LoVo (cell line): ENCODE results near the gene GJB1.
"Not testable (repeated sequence)": the region's sequence is repeated elsewhere in the genome, so short reads cannot be mapped to it uniquely, and the experiment has no call there.

Experiments used
- DNase-seq: peaks from one replicate; pipeline ENCODE4 v3.0.0-alpha.2; 2016; ENCODE audit warnings: low spot score

GJB1 gene

DNA sequence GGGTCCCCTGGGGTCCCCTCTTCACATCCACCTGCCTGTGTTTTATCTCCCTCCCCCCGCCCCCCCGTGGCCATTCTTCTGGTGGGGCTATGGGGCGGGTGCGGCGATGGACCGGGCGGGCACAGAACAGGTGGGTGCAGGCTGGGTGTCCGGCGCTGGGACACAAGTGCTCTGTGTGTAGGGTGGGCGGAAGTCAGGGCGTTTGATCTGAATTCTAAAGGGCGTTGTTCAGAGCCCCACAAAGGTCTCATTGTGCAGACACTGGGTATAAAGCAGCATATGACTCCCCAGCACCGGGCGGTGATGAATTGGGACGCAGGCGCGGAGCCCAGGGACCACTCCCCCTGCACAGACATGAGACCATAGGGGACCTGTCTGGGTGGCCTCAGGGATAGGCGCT is at the start of gene GJB1:
GJB1 (plus strand) TSS at position 296 of the 400 bp plus-strand sequence. CDS start 484 bp downstream, outside the sequence.
- no peak for DNase-seq

DNA sequence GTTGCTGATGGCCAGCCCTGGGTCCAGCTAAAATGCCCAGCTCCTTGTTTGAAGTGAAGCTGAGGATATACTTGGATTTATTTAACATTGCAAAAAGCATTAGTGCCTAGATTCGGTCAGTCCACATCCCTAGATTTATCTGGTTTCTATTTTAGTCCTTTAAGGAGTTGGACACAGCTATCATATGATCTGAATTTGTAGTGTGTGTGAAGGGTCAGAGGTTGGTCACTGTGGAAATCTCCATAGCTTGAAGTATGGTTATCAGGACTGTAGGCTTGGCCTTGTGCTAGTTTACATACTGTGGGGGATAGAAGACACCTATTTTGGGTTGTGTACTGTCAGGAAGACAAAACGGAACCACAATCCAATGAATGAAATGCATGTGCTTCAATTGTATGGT is 49.6 kb upstream of the GJB1 start:
- no peak for DNase-seq

DNA sequence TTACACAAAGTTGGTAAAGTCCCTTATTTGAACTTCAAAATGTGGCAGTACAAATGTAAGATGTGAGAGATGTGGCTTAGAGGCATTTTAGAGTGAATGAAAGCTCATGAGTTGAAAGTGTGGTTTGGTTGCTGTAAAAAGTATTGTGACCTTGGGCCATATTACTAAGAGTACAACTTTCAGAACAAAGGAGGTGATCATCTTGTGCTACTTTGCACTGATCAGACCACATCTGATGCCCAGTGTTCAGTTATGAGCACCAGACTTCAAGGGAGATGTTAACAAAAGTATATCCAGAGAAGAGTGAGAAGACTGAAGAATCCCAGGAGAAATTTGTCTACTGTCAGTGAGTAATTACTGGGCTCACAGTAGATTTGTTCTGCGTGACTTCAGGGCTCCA is 48.2 kb upstream of the GJB1 start:
- no peak for DNase-seq

DNA sequence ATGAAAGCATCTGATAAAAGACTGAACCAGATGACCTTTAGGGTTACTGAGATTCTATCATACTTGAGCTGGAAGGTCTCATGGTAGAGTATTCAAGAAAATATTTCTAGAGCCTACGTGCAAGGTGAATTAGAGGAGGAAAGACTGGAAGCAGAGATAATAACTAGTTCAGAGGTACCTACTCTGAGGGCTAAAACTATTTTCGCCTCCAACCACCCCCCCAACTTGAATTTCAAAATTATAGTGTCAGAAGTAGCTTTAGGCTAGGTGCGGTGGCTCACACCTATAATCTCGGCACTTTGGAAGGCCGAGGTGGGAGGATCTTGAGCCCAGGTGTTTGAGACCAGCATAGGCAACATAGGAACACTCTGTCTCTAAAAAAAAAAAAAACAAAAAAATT is 47.5 kb upstream of the GJB1 start:
- DNase-seq, result no peak

DNA sequence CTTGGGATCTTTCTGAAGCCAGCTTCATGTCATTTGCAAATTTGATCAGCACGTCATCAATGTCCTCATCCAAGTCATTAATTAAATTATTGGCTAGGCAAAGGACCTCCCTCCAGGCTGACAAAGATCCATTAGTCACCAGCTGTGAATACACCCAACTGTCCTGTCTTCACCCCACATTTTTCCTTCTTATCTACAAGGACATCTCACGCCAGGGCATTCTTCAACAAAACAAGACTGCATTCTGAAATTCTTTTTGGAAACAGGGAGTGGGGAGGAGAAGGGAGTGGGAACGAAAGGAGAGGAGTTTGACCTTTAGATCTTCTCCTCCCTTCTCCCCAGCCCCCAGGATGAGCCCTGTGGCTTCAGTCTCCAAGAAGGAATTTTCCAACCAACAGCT is 45.7 kb upstream of the GJB1 start:
- no peak for DNase-seq

DNA sequence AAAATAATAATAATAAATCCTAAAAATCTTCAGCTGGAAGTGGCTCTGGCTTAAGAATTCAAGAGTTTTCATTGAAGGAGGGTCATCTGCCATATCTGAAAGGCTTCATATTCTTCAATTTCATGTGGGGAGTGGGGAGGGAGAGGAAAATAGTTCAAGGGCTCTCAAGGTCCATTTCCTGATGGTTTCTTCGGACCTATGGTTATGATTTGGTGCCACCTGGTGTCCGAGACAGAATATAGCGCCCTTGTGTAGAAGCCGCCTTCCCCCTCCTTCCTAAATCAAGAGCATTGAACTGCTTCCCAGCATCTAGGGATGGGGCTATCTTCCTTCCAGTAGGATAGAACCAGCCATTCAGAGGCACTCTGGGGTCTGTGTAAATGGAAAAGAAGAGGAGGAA is 44.1 kb upstream of the GJB1 start:
- DNase-seq, result peak; percentile 48

DNA sequence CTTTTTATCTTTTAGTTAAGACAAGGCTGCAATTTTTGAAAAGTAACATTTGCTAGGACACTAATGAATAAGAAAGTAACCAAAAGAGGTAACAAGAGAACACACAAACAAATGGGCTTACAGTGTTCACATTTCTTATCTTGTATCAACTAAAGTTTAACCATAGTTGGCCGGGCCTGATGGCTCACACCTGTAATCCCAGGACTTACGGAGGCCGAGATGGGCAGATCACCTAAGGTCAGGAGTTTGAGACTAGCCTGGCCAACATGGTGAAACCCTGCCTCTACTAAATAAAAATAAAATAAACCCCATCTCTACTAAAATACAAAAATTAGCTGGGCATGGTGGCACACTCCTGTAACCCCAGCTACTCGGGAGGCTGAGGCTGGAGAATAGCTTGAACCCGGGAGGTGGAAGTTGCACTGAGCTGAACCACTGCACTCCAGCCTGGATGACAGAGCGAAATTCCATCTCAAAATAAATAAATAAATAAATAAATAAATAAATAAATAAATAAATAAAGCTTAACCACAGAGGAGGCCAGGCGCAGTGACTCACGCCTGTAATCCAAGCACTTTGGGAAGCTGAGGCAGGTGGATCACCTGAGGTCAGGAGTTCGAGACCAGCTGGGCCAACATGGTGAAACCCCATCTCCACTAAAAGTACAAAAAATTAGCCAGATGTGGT is 42.3 kb upstream of the GJB1 start:
- not testable (repeated sequence) for DNase-seq

DNA sequence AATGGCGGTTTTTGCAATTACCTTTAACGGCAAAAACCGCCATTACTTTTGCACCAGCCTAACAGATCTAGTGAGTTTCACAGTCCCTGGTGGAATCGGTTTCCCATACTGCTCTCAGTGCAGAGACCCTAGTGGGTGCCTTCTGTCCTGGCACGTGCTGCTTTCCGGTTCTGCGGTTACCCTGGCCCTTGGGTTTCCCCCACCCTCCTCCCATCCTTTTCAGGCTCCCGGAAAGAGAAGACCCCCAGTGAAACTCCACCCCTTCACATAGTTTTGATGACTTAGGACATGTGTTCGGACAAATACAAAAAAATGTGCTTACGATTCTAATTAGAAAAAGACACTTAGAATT is 41.5 kb upstream of the GJB1 start:
- DNase-seq, result no peak

DNA sequence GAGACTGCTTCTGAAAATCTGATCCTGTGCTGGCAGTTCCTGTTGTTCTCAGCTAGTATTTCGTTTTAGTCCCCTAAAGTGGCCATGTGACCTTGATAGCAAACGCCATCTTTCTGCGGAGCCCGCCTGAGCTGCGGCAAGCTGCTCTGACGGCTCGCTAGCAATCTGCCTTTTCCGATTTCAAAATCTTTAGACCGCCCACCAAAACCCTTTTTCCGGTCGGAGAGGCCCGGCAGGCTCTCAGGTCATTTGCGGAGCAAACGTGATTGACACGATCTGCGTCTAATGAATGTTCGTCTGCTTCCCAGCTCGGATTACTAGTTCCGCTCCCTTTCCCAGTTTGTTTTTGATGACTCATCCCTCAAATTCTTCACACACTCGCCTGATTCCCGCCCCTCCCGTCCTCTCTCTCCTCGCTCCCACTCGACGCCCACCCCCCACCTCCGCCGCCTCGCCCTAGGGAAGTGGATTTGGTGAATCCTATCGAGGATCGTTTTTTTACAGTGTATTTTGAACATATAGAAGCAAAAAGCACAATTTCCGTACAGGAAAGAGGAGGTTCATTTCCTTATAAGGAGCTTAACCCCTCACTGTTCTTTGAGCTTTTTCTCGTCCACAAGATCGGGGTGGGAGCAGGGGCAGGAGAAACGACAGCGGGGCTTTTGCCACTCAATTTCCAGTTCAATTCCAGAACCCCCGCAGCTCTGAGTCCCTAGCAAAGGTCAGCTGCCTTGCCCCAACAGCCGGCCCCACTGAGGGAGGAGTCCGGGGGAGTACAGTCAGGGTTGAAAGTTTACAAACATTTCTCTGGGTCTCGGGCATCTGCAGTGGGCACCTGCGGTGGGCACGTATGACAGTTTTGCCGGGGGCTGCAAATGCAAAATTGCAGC is 40.9 kb upstream of the GJB1 start:
- peak; percentile 81 for DNase-seq

DNA sequence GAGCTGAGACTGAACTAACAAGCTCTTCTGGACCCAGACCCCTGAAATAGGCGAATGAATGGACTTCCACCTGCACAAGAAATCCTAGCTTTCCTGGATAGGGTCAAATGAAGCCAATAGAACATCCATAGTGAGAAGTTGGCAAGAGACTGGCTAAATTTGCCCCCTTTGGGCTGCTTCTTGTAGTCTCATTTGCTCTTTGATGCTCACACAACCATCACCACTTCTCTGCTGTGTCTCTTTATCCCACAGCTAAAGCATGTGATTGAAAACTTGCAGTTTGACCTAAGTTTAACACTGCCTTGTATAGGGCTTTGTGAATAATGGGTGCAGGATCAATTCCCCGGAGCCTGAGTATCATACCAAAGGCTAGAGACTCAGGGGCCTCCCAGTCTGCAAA is 40.2 kb upstream of the GJB1 start:
- DNase-seq, result no peak

DNA sequence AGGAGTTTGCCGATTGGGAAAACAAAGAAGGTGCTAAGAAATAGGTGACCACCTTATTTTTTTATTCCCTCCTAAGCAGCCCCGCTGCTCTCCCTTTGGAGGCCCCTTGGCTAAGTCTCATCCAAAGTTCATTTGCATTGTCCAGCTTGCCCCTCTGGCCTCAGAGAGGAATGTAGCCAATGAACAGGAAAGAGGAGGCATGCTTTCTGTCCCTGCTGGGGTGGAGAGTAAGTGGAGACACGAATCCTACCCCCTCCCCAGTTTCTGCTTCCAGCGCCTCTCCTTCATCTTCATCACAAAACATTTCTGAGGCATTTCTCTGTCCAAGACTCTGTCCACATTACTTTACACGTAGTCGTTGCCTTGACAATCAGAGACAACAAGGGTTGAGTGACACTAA is 39.7 kb upstream of the GJB1 start:
- no peak for DNase-seq

DNA sequence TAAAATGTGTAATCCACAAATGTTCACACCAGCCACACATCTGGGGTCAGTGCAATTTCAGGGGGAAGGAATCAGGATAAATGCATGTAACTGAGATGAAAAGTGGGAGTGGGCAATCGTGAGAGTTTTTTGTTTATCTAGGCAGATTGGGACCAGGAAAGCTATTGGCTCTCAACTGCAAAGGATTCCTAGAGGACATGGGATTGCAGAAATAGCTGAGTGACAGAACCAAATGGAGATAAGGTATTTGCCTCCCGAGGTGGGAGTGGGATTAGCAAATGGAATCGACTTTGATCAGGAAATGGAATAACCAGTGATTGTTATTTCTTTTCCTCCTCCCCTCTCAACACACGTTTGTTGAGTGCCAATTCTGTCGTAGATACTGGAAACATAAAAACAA is 38.9 kb upstream of the GJB1 start:
- no peak for DNase-seq

DNA sequence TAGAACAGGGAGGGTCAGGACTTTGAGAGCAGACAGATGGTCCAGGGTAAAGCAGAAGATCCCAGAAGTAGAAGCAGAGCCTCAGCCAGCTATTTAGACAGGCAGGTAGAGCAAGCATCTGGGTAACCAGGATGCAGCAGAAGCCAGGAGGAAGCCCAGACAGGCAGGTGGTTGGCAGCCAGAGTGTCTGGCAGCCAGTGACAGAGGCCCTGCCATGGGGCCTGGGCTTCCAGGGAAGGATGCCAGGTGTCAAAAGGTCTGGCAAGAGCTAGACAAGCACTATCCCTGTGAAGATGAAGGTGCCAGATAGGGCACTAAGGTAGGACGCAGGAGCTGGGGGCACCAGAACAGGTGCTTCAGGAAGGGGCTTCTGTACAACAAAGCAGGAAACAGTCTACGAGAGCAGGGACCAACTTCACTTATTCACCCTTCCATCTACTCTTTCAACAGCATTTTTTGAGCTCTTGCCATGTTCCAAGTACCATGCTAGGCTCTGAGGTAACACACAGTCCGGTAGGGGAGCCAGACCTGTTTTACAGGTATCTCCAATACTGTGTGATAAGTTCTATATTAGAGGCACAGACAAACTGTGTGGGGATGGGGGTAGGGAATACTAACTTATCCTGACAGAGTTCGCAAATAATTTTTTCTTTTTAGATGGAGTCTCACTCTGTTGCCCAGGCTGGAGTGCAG is 38.1 kb upstream of the GJB1 start:
- no peak for DNase-seq

DNA sequence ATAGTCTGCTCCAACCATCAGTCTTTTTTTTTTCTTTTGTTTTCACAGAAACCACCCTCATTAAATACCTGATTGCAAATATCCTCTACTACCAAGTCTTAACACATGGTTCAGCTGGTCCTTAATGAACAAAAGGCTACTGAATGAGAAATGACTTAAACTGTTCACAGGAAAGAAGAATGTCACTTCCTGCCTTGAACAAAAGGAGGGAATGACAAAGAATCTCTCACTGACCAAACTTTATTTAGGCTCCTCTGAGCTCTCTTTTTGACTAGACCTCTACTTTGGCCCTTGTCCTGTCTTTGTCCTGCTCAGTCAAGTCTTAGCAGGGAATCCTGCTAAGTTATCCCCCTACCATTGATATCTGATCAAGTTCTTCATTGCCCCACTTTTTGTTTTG is 31.8 kb upstream of the GJB1 start:
- DNase-seq, result no peak

DNA sequence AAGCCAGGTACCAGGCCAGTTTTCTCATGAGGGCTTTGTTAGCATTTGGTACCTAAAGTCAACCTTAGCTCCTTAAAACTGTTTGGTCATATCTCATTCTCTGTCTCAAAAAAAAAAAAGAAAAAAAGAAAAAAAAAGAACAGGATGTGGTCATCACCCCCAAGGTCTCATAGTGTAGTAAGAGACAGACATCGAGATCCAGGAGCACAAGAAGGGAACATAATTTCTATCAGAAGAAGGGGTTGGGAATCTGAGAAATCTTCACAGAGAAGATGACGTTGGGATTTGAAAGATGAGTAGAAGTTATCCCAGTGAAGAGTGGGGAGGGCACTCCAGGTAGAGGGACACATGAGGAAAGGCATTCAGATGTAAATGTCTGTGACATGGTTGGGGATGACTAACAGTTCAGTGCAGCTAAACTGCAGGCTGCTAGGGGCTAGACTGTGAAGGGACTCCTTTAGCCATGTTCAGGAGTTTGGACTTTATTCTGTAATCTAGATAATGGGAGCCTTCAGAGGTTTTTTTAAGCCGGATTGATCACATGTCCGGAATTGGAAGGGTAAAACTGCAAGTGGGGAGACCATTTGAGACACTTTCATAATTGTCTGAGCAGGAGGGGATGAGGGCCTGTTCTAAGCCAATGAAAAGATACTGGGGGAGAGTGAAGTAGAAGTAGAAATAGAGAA is 26.9 kb upstream of the GJB1 start:
- DNase-seq, result no peak

DNA sequence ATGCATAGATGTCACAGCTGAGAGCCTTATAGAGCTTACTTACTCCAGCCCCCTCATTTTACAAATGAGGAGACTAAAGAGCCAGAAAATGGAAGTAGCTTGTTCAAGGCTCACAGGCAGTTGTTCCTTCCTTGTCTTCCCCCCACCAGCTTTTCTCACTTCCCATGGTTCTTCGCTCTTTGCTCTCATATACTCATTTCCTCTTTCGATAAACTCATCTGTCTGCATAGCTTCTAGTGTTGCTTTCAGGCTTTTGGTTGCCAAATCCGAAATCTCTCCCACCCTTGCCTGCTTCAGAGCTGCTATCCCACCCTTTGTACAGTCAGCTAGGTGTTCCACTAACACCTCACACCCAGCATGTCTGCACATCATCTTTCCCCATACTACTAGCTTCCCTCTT is 25.0 kb upstream of the GJB1 start:
- no peak for DNase-seq

DNA sequence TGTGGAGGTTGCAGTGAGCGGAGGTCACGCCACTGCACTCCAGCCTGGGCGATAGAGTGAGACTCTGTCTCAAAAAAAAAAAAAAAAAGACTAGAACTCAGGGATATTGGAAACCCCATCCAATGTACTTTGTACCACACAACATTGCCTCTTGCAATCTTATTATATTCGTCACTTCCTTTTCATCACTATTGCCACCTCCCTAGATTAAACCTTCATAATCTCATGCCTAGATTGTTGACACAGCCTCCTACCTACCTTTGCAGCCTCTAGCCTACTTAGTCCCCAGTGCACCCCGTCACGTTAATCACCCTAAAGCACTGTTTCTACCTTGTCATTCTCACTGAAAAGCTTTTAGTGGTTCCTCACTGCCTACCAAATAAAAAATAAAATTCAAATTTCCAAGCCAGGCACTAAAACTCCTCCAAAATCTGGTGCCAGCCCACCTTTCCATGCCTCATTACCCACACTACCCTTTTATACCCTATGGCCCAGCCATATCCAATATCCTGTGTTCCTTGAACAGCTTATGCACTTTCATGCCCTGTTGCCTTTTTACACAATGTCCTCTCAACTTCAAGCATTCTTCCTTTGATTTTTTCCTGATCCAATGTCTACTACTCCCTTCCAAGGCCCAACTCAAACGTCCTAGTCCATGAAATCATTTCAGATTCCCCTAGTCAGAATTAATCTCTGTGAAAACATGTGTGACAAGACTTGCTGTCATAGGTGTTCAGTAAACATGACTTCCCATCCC is 23.6 kb upstream of the GJB1 start:
- DNase-seq, result no peak

DNA sequence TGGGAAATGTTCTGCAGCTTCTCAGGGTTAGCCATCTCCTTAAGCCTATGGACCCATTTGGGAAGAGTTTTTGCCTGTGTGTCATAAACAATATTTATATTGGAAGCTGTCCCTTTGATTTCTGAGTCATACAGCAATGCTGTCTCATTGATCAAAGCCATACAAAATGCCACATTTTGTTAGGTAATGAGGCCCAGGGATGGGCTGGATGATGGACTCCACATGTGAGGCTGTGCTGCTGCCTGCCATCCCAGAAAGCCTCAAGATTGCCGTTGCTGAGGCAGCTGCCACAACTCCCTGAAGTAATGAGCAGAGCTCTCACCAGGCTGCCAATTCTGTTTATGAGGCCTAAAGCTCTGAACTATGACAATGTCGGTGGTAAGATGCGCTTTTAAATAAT is 12.2 kb upstream of the GJB1 start:
- DNase-seq, result no peak

DNA sequence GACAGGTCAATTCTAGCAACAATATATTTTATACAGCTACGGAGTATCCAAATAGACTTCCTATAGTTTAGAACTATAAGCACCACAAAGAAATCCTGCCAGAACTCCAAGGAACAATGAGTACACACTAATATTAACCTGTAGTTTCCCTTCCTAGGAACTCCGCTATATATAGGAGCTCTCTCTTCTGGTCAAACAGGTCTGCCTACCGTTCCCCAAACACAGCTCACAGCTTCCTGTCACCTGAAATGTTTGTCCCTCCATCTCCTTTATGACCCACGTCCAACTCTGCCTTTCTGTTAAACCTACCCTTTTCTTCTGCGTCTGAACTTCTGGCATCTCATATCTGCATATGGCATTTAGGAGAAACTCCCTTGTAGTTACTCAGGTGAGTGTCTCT is 10.5 kb upstream of the GJB1 start:
- DNase-seq, result no peak

DNA sequence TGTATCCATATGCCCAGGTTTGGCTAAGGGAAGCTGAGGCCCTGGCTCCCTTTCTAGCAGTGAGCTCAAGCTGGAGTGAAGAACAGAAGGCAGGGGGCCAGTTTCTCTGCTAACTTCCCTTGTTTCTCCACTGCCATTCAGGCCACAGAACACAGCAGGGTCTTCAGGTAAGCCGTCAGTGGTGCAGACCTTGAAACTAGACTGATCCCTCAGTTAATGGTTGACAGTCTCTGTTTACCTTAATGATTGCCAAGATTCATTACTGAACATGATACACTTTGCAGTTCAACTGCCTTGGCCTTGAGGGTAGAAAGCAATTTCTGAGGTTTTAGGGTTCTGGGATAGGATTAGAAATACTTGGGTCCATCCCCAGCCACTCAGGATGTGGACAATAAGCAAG is 8.9 kb upstream of the GJB1 start:
- no peak for DNase-seq

DNA sequence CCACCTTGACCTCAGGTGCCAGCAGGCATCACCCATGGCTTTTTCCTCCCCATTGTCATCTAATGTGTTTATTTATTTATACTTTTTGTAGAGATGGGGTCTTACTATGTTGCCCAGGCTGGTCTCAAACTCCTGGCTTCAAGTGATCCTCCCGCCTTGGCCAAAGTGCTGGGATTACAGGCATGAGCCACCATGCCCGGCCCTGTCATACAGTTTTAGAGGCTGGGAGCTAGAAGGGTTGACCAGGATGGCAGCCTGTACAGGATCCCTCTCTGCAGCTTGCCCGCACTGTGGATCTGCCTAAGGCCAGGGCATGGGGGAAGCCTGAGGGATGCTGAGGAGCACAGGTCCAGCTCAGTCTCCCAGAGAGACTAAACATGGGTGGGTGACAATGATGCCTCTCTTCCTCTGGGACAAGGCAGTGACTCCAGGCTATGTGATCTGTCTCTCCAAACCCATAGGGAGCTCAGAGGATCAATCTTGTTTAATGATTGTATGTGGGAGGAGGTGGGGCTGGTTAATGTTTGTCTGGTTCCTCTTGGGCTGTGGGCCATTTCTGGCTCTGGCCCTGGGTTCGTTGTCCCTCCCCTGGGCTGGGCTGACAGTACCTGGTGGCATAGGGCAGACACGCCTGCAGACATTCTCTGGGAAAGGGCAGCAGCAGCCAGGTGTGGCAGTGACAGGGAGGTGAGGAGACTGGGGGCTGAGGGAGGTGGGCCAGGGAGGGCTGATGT is 8.3 kb upstream of the GJB1 start:
- DNase-seq, result no peak
